HT-29 (cell line): Measurements from ENCODE around the gene EPB41L4B. TPM values are rescaled to one million over a fixed set of nuclear protein-coding genes. Genes with fewer than 3 reads are reported as not detected.

ENCODE experiments used
- DNase-seq: peaks from one replicate; pipeline ENCODE4 v3.0.0-alpha.2; 2015; ENCODE audit warnings: low spot score
- total RNA-seq: library from RNA; depleted of rRNA; stranded (reverse); fragments of >200 nt; shearing (Covaris generic); gene quantifications from 2 replicates; pipeline ENCODE4 v1.2.3, GENCODE V29; 2014

EPB41L4B gene
- total RNA-seq, 1 experiment from 2014 or later = 10.1 TPM

DNA sequence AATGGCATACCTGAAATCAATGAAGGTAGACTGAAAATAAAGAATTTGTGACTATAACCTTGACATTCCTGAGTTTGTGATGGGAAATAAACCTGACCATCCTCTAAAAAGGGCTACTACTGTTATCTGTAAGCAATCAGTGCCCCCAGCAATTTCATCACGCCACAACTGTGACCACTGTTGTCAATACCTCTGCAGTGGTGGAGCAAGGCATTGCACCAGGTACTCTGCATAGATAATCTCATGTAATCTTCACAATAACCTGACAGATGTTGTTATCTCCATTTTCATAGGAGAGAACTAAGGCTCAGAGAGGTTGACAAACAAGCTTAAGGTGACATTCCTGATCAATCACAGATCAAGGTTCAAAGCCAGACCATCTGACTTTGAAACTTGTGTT, 115.3 kb downstream of the EPB41L4B start:
- DNase-seq = no peak

DNA sequence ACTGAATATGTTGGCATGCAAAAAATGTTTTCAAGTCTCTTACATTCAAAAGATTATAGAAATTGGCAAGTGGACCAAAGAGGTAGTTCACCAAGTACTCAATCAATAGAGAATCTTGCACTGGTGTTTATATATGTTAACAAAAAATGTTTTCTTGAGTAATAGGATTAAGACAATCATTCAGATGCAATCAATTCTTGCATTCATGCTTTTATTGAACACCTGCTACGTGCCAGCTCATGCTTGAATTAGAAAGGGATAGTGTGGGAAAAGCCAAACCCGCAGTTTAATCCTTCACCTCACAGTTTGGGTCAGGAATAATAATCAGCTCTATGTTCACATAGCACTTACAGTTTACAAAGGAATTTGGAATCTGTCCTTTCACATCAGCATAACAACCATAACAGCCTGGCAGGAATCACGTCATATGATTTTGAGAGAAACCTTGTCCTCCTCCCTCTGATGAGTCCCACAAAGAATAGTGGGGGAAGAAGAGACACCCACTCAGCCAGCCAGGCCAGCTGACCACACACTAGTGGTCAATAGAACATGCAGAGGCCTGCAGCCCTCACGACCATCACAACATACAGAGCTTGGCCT, 117.0 kb downstream of the EPB41L4B start:
- no peak for DNase-seq

DNA sequence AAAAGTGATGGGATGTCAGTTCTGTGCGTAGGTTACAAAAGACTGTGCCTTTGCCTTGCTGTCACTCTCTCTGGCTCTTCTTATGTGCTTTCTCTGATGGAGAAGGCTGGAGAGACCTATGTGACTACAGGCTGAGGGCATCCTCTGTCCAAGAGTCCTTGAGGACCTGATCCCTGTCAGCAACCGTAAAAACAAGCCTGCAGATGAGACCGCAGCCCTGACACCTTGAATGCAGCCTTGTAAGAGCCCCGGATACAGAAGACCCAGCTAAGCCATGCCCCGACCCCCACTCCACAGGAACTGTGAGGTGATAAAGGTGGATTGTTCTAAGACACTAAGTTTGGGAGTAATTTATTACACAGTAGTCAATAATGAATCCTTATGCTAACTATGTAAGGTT, 121.2 kb downstream of the EPB41L4B start:
- DNase-seq = no peak

DNA sequence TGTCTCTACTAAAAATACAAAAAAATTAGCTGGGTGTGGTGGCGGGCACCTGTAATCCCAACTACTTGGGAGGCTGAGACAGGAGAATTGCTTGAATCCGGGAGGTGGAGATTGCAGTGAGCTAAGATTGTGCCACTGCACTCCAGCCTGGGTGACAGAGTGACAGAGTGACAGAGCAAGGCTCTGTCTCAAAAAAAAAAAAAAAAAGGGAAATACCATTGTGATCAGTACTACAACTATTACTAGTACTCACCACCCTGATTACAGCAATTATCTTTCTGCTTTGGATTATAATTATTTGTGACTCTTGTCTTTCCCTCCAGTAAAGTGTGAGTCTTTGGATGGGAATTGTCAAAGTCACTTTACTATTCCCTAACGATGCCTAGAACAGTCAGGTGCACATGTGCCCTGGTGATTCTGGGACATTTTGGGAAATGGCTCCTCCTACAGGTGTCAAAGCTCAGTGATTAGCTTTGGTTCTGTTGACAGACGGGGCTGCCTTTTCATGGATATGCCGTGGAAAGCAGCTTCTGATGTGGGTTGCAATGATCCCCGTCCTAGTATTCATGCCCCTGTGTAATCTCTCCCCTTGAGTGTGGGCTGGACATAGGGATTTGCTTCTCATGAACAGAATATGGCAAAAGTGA, 122.0 kb downstream of the EPB41L4B start:
- DNase-seq = peak; percentile 57

DNA sequence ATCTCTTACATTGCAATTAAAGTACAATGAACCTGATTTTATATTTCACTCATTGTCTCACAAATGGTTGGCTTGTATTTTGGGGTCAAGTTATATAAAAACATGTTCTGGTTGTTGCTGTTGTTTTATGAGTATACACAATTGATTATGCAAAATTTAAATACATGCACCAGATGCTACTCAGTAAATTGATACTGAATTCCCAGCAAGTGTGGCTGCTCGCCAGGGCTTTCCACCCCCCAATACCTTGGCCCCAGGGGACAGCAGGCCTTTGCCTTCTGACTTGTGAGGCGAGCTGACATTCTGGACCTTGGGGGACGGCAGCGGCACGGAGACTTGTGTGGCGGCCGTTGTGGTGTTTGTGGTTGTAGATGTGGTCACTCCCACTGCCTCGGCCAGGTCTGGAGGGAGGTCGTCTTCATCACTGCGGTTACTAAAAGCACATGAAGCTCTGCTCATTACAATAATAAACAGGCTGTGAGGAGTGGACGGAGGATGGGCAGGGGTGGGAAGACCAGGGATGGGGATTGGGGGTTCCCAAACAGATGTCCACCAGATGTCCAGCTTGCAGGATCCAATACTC, 126.8 kb downstream of the EPB41L4B start:
- no peak for DNase-seq

DNA sequence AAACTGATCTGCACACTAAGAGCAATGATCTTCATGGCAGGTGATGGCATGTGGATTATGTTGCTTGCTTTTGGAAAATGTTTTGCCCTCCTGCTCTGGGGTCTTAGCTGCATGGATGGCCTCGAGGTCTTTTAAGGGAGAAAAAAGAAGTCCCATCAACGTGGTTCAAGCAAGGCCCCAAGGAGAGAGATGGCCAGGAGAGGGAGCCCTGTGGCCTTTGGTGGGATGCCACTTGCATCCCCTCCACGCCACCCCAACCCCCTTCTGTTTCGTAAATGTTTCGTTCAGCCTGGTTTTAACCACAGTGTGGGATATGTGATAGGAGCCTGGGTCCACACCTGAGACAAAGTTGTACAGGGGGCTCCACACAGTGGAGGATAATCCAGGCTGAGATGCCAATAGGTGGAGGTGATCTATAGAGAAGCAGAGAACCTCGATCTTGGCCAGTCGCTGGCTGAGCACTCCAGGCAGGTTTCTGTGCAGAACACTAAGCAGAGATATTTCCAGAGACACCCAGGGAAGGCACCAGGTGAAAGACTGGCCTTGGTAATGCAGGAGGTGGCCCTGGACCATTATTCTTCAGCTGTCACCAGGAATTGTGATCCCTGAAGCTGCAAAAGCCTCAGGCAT, 128.0 kb downstream of the EPB41L4B start:
- DNase-seq = peak; percentile 26

DNA sequence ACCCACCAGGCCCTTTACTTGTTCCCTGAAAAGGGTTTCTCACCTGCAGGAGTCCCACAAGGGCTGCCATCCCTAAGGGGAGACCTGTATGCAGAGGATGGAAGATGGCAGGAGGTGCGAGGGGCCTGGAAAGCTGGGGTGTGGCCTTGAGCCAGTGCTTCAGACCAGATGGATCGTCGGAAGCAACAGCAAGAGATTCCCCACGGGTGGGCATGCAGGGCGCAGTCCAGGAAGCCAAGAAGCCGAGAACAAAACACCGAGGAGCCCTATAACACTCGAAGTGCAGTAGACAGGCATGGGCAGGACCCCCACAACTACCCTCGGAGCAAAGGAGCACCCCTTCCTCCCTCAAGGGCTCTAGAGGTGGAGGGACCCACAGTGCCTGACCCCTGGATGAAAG, 129.1 kb downstream of the EPB41L4B start:
- no peak for DNase-seq

DNA sequence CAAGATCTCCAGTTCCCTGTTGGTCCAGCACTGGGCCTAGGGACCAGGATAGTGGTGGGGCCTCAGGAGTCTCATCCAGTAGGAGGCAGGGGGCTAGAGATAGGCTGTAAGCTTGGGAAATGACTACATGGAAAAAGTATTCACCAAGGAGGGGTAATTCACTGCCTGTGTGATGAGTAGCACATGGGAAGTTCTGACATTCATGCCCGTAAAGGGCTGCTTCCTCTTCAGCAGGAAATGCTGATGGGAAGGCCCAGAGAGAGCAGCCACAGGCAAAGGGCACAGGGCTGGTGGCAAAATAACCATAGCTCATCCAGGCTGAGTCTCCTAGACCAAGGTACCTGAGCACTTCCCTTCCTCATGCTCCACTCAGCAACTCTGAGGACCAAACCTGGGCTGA, 130.7 kb downstream of the EPB41L4B start:
- no peak for DNase-seq

DNA sequence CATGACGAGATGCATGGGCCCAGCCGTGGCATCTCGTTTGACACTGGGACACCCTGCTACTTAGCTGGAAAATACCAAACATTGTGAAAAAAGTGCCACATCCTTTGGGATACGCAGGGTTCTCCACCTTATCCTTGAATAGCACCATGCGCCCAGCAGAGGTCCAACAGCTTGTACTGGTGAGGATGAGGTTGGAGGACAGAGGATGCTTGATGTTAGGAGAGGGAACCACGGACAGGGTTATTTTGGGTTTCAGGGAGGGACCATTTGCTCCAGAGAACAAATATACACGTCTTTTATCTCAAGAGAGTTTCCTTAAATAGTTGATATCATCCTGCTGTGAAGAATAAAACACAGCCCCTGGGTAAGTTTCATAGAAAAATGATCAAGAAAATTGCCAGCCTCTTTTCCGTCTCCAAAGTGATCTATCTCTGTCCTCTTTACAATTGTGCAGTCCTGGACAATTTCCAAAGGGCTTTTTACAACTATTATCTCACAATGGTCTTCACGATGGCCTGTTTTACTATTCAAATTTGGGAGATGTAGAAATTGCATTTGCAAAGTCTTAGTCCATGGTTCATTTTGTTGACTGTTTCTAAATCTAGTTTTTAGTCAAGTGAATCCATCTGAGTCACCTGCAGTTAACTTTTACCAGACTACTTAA, 133.9 kb downstream of the EPB41L4B start:
- DNase-seq = no peak

DNA sequence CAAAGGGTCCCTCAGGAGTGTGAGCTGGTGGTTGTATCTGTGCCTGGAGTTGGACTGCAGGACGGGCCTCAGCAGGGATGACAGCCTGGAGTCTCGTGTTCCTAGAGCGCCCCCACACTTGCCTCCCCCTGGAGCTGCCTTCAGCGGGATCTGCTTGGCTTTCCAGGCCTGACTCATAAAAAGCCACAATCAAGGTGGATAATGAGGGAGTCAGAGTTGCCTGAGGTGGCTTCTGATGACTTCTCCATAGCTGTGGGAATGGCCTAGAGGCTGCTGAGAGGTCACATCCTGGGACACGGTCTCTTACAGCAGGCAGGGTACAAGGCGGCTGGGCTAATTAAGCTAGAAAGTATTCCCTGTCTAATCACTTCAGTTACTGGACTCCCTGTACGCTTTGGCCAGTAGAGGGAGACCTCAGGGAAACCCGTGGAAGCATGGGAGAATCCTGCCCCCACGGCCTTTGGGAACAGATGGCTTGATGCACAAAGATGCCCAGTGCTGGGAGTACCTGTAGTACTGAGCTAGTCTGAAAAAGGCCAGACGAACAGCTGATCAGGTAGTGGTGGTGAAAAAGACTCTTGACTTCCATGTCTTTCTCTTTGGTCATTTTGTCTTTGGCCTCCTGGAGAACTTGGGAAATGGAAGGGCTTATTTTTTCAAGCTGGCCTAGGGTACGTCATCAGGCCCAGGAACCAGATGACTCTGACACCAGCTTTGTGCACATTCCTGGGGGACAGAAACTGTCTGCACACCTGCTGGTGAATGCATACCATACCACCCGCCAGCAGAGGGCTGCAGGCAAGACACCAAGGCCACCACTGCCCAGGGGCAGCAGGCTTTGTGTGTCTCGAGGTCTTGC, 137.7 kb downstream of the EPB41L4B start:
- DNase-seq = peak; percentile 69

DNA sequence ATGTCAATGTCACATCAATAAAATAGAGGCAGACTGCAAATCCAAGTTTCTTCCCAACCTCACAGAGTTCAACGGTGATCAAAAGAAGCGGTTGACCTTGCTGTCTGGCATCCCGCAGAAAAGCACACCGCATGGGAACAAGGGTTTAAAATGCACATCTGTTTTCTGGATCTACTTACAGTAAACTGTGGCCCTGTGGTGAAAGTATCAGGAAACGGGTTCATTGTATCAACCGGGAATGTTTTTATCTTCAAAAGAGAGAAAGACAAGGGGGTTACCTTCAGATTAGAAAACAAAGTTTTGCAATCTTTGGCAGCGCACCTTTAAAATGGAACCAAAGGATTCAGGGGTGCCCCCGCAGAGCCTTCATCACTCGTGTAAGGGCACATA, 138.3 kb downstream of the EPB41L4B start:
- no peak for DNase-seq

DNA sequence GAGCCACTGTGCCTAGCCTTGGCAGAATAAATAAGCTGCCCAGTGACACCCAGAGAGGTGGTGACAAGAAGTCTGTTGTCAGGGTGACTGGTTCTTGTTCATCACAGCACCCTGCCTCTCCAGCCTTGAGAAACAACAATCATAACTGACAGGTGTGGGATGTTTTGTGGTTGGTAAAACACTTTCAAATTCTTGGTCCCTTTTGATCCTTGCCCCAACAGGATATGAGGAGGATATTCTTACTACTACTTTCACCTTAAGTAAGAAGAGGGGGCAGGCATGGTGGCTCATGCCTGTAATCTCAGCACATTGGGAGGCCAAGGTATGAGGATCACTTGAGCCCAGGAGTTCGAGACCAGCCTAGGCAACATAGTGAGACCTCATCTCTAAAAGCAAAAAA, 139.6 kb downstream of the EPB41L4B start:
- DNase-seq = no peak

DNA sequence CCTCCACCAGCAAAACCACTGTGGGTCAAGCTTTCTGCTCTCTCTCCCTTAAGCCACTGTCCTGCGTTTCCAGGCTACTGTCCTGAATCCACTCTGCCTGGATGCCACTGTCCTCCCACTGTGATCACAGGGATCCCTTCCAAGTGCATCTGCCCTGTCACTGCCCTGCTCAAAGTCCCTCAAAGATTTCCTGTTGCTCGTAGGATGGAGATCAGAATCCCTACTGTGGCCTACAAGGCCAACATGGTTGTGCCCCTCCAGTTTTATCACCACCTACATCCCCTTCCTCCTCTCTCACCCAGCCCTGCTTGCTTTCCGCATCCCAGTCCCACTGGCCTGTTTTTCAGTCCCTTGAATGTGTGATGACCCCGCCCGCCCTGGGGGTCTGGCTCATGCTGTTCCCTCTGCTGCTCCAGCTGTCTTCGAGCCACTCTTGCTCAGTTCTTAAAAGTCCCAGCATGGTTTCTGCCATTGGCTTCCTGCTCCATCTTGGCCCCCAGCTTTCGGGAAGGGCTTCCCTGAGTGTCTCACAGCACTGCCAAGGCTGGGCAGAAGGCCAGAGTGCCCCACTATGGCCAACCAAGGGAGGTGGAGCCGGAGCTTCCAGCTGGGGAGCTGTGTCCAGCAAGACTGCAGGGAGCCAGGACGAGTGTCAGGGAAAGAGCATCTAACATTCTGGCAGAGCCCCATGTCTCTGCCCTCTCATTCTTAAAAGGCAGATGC, 140.9 kb downstream of the EPB41L4B start:
- no peak for DNase-seq

DNA sequence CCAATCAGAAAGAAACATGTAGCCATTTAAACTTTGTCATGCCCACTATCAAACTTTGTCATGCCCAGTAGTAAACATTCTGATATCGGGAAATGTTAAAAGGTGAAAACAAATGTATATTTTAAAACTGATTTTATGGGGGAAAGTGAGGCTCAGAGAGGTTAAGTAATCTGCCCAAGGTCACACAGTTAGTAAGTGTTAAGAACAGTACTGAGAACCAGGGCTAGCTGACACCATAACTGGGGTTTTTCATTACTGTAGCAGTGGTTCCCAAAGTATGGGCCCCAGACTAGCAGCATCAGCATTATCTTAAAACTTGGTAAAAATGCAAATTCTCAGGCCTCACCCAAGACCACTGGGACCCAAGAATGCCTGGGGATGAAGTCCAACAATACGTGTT, 143.9 kb downstream of the EPB41L4B start:
- DNase-seq = no peak

DNA sequence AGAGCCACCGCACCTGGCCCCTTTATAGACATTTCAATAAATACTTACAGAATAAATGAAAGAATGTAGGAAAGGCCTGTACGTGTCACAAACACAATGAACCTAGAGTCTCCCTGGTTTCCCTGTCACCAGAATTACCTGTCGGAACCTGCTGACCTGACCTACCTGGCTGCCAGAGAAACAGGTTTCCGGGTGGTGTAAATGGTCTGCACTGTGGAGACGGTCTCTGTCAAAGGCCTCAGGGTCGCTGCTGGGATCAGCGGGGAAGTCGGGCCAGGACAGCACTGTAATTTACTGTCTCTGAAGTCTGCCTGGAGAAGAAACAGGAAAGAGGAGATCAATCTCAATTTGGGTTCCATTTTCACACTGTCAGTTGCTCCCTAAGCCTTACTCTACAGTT, 144.5 kb downstream of the EPB41L4B start:
- no peak for DNase-seq

DNA sequence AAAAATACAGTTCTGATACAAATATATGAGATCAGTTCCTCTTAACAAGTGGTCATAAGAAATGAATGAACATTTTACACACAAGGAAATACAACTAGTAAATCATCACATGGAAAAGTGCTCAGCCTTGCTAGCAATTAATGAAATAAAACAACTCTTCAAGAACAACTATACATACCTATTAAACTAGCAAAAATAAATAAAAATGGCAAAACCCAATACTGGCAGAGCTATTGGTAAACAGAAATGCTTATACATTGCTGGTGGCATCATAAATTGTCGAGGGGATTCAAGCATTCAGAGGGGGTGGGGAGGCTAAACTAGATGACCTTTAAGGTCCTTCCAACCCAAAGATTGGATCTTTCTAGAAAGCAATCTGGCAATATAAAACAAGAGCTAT, 147.9 kb downstream of the EPB41L4B start:
- no peak for DNase-seq

DNA sequence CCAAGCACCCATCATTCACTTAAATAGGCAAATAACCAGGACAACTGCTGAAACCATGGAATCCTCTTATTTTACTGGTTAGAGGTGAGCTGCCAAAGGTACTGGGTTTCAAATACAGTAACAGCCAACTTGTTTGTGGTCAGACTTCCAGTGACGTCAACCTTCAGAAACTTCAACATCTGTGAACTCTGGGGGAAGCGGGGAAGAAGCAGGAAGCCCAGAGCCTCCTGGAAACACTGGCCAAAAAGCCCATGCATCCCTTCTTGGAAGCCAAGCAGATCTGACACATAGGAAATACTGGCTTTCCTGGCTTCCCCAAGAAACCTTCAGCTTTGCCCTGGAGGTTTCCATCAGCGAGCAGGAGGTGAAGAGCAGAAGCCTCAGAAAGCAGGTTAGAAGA, 148.9 kb downstream of the EPB41L4B start:
- DNase-seq = no peak

DNA sequence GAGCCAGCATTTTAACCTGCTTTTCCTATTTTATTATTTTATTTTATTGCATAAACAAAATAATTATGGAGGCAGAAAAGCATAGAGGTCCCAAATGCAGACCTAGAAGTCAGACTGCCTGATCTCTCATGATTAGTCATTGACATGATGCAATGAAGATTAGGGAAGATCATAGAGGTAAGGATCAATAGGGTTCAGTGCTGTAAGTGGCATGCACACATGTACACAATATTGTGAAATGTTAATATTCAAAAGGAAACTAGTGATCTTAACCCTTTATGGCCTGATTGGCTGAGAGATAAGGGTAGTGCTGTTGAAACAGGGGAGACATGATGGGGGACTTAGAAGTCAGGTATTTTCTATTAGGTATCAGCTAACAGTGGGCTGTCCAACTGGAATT, 152.7 kb downstream of the EPB41L4B start:
- DNase-seq = no peak

DNA sequence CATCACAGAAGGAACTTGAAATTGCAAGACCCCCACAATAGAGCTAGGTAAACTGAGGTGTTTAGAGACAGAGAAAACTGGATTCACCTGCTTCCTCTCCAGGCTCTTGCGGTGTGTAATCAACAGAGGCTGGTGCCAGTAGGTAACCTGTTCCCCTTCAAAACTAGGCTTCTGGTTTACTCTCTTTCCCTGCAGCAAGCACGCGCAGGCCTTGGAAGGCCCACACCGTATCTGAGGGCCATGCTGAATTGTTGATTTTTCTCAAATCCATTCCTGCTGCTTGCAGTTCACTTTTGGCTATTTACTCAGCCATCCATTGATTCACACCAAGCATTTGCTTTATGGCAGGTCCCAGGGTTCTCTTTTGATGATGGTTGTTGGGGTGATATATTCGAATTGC, 153.1 kb downstream of the EPB41L4B start:
- DNase-seq = no peak

DNA sequence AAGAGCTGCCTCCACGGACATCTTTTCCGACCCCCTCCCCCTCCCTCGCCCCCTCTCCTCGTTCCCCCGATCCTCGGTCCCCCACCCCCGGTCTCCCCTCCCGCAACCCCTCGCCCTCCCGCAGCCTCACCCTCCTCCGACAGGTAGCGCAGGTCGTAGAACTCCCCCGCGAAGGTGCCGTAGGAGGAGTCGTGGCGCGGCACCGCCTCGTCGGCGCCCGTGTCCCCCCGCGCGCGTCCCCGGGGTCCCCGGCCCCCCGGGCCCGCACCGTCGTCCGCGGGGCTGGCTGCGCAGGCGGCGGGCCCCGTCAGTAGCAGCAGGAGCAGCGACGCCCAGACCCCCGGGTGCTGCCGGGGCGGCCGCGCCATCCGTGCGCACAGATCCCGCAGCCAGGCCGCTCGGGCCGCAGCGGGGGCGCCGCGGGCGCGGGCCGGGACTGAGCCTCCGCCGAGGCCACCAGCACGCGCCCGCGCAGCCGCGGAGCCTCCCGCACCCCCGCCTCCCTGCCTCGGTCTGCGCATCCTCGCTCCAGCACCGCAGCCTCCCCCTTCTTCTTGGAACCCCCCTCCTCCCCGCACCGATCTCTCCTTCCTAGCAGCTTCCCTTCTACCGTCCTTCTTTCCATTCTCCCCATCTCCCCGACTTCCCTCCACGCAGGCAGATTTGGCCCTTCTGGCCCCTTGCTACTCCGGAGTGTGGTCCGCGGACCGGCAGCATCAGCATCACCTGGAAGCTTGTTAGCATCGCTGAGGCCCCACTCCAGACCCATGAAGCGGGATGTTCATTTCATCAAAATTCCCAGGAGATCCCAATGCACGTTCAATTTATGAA, 153.9 kb downstream of the EPB41L4B start, which contains the start of gene FRRS1L:
Gene FRRS1L, minus strand, starts transcription at position 479 of the 831 bp plus-strand sequence. Its CDS starts 111 bp downstream, at position 368.
- DNase-seq = no peak
